ENCODE results near the gene PRELID1. TPM values are rescaled to one million over a fixed set of nuclear protein-coding genes. Genes with fewer than 3 reads are reported as not detected.

The PRELID1 gene
- polyA plus RNA-seq, 2 of the 4 experiments (the other 2 are of a cell fraction) = 218 to 250 TPM

DNA sequence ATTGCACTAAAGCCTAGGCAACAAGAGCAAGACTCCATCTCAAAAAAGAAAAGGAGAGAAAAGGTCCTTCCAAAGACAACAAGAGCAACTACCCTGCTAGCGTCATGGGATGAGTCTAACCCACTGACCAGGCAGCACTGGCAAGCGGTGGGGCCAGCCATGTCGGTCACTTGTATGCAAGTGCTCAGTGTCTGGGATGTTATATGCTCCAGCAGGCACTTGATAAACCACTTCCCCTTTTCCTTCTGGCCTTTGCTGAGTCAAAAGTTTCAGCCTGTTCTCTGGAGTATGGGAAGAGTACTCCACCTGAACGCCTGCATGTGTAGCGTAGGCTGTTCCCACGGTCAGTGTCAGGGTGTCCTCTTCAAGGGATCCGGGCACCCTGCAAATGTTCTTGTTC lies 17.3 kb downstream of the PRELID1 start:
- no peak overlapping the region for H3K4me2 ChIP-seq
- FAIRE-seq (no peak), DNase-seq (ENCODE audit: low read depth in 1 of 2, low spot score in 1 of 2) (no peak), ATAC-seq (no peak)
- no peak overlapping the region for H3K27ac ChIP-seq
- H3K4me1 ChIP-seq = peaks cover 16% of the 10 kb centered on the region
- ChIA-PET CTCF (interaction anchor here (1.4 to 8.2 kb wide), 5 partner anchors 12 to 83 kb away, joined by 4 to 111 read pairs (median 14); no protein-coding TSS in a partner anchor), POLR2A (no interaction called here)
- H3K9me3 ChIP-seq = no peaks in the 10 kb centered on the region
- no peak for TF ChIP-seq CEBPB (IDR thresholded peaks at IDR 0.05)
- TF ChIP-seq, protein P1, sequence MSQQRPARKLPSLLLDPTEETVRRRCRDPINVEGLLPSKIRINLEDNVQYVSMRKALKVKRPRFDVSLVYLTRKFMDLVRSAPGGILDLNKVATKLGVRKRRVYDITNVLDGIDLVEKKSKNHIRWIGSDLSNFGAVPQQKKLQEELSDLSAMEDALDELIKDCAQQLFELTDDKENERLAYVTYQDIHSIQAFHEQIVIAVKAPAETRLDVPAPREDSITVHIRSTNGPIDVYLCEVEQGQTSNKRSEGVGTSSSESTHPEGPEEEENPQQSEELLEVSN (IDR thresholded peaks at IDR 0.05; ENCODE audit: borderline replicate concordance, low read depth) = no peak
- TF ChIP-seq, protein P2, sequence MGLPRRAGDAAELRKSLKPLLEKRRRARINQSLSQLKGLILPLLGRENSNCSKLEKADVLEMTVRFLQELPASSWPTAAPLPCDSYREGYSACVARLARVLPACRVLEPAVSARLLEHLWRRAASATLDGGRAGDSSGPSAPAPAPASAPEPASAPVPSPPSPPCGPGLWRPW (IDR thresholded peaks at IDR 0.05) = no peak
- H3K4me3 ChIP-seq = no peak overlapping the region
- WGBS (ENCODE audit: missing lambda C conversion rate) = 95% methylated on average over 7 of the region's 7 CpGs

DNA sequence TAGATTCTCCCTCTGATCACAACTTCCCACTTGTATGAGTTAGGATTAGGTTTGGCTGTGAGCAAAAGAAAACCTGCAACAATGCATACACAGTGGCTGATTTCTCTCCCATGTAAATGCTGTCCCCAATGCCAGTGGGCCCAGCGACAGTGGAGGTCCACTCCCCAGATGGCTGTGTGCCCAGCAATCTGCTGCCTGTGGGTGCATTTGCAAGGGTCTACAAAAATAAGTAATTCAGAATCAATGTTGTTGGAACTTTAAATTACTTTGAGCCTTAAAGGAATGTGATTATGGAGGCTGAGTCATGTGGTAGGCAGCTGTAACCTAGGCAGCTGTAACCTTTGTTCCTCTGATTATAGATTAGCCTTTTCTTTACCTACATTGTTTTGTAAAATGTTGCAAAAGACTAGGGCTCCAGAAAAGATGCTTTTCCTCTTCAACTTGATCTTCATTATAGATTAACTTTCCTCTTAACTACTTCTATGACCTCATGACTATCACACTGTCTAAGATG lies 22.3 kb downstream of the PRELID1 start:
- ATAC-seq (peak; percentile 30 to 60; a peak in 3 of 6 replicates), DNase-seq (ENCODE audit: low read depth in 1 of 2, low spot score in 1 of 2) (no peak), FAIRE-seq (peak; percentile 32)
- Histone ChIP-seq H3K4me1 (peaks cover 43% of the 10 kb centered on the region), H3K4me3 (no peak overlapping the region), H3K9me3 (no peaks in the 10 kb centered on the region), H3K27ac (peak overlapping the region; percentile 70 to 85), H3K4me2 (peak overlapping the region; percentile 75)
- TF ChIP-seq GATA3 (IDR thresholded peaks at IDR 0.05; ENCODE audit: borderline replicate concordance) (peak; percentile 23; the same call in 1 of the 2 replicates), TP53 (CRISPR knock-in tag; IDR thresholded peaks at IDR 0.05) (no peak), RCOR1 (IDR thresholded peaks at IDR 0.05; ENCODE audit: low read depth, low read length) (no peak), ZFP36 (IDR thresholded peaks at IDR 0.05; ENCODE audit: borderline replicate concordance, partially characterized antibody) (no peak), SMC3 (IDR thresholded peaks at IDR 0.05) (no peak), CEBPB (IDR thresholded peaks at IDR 0.05) (peak in 1 of 2 experiments; percentile 74; a peak in 2 of 4 replicates), FOSL2 (IDR thresholded peaks at IDR 0.05) (no peak), FOSL2 (CRISPR knock-in tag; IDR thresholded peaks at IDR 0.05) (peak; percentile 19; the same call in 1 of the 2 replicates), BHLHE40 (IDR thresholded peaks at IDR 0.05; ENCODE audit: low read depth, low read length) (no peak), TFCP2L1 (CRISPR knock-in tag; IDR thresholded peaks at IDR 0.05) (no peak)
- TF ChIP-seq, protein P3, sequence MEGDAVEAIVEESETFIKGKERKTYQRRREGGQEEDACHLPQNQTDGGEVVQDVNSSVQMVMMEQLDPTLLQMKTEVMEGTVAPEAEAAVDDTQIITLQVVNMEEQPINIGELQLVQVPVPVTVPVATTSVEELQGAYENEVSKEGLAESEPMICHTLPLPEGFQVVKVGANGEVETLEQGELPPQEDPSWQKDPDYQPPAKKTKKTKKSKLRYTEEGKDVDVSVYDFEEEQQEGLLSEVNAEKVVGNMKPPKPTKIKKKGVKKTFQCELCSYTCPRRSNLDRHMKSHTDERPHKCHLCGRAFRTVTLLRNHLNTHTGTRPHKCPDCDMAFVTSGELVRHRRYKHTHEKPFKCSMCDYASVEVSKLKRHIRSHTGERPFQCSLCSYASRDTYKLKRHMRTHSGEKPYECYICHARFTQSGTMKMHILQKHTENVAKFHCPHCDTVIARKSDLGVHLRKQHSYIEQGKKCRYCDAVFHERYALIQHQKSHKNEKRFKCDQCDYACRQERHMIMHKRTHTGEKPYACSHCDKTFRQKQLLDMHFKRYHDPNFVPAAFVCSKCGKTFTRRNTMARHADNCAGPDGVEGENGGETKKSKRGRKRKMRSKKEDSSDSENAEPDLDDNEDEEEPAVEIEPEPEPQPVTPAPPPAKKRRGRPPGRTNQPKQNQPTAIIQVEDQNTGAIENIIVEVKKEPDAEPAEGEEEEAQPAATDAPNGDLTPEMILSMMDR (IDR thresholded peaks at IDR 0.05) = no peak
- TF ChIP-seq, protein P4, sequence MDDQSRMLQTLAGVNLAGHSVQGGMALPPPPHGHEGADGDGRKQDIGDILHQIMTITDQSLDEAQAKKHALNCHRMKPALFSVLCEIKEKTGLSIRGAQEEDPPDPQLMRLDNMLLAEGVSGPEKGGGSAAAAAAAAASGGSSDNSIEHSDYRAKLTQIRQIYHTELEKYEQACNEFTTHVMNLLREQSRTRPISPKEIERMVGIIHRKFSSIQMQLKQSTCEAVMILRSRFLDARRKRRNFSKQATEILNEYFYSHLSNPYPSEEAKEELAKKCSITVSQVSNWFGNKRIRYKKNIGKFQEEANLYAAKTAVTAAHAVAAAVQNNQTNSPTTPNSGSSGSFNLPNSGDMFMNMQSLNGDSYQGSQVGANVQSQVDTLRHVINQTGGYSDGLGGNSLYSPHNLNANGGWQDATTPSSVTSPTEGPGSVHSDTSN (IDR thresholded peaks at IDR 0.05) = no peak
- CTCF ChIA-PET = interaction anchor here (3.3 to 3.4 kb wide), 2 partner anchors 16 to 77 kb away, joined by 12 to 14 read pairs; no protein-coding TSS in a partner anchor
- POLR2A ChIA-PET = no interaction called here
- 11% methylated on average over 1 of the region's 1 CpG for WGBS (ENCODE audit: missing lambda C conversion rate)

DNA sequence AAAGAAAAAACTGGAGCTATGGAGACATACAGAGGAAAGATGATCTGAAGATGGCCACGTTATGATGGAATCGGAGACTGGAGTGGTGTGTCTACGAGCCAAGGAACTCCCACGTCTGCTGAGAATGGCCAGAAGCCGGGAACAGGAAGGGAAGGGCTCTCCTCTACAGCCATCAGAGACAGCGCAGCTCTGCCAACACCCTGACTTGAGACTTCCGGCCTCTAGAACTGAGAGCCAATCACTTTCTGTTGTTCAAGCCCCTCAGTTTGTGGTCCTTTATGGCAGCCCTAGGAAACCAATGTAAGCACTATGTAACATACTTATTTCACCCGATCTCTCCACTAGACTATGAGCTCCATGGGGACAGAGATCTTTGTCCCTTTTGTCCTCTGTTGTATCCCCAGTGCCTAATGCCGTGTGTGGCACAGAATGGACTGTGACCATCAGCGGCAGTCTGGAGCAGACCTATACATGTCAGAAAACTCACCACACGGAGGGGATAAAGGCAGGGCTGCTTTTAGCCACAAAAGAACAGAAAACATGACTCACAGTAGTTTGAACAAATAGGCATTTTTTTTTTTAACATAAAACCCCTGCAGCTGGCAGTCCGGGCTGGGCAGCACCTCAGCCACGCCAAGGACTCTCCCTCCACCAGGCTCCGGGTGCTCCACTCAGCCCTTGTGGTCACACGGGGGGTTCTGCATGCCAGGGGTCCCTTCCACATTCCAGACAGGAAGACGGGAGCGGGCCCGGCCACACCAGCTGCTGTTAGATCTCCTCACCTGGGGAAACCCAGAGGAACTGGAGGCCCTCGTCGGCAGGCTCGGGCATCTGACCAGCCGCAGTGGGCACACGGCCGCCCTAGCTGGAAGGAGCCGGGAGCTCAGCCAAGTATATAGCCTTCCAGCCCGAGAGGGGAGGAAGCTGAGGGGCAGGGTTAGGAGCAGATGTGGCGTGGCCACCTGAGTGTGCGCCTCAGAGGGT lies 24.2 kb downstream of the PRELID1 start:
- CTCF ChIA-PET = interaction anchor here (0.7 to 3.4 kb wide), 13 partner anchors 8 to 323 kb away, joined by 3 to 21 read pairs (median 4); no protein-coding TSS in a partner anchor
- Histone ChIP-seq H3K9me3 (no peaks in the 10 kb centered on the region), H3K4me2 (peak overlapping the region; percentile 58), H3K4me1 (peaks cover 43% of the 10 kb centered on the region), H3K4me3 (no peak overlapping the region), H3K27ac (peak overlapping the region; percentile 41 to 81)
- POLR2A ChIA-PET = no interaction called here
- TF ChIP-seq, protein P5, sequence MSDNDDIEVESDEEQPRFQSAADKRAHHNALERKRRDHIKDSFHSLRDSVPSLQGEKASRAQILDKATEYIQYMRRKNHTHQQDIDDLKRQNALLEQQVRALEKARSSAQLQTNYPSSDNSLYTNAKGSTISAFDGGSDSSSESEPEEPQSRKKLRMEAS (IDR thresholded peaks at IDR 0.05) = peak; percentile 30; the same call in 1 of the 2 replicates
- TF ChIP-seq SREBF2 (IDR thresholded peaks at IDR 0.05) (no peak), RAD21 (conservative IDR thresholded peaks at IDR 0.05 in 1 of 2, IDR thresholded peaks at IDR 0.05 in 1 of 2) (no peak)
- 72% methylated on average over 18 of the region's 28 CpGs for WGBS (ENCODE audit: missing lambda C conversion rate)
- FAIRE-seq (no peak), ATAC-seq (peak; percentile 28 to 57; a peak in 5 of 6 replicates), DNase-seq (ENCODE audit: low read depth in 1 of 2, low spot score in 1 of 2) (no peak)

Data from A549 (cell line).